A549 (cell line): ENCODE measurements around the gene MAP3K9.

Experiments
- CTCF ChIP-seq: fragments of >200 bp; sonication (Bioruptor Twin); formaldehyde crosslinking; IDR thresholded peaks from 3 replicates; pipeline ENCODE4 v1.5.1; 2016
- HEYL ChIP-seq: fragments of 250-450 bp; sonication (Bioruptor Pico); IDR thresholded peaks from 2 replicates; pipeline ENCODE4 v1.8.0; 2021; ENCODE audit warnings: mild to moderate bottlenecking, moderate library complexity
- NR3C1 ChIP-seq: fragments of >200 bp; sonication (Bioruptor Twin); formaldehyde crosslinking; IDR thresholded peaks from 3 replicates; pipeline ENCODE4 v1.6.1; 2017
- PBX3 ChIP-seq: IDR thresholded peaks from 2 replicates; pipeline ENCODE4 v1.6.1; 2012
- POLR2A ChIP-seq: IDR thresholded peaks from 2 replicates; pipeline ENCODE4 v1.6.1; 2012; ENCODE audit warnings: mild to moderate bottlenecking, low read length

- TF ChIP-seq CTCF (no peak), PBX3 (no peak), HEYL (CRISPR knock-in tag) (no peak), POLR2A (no peak), NR3C1 (no peak)
Measured at GRCh38 chr14:70856851-70857495, 47.7 kb upstream of the MAP3K9 start.
